Psoas muscle (tissue), 8 donors: ENCODE measurements around the gene ATAD3A. TPM values are rescaled to one million over a fixed set of nuclear protein-coding genes. Genes with fewer than 3 reads are reported as not detected.

Source experiments
- ATAC-seq, 4 donors: fragments of 200-7000 bp; cut with Tn5 transposase; one replicate each; pipeline ENCODE4 v1.9.1; 2020; ENCODE audit warnings: moderate library complexity in 3 of 4, mild to moderate bottlenecking in 2 of 4
- DNase-seq, 2 donors: peaks; one replicate each; pipeline ENCODE4 v3.0.0-alpha.2; 2020
- H3K27ac ChIP-seq: fragments of 200-600 bp; one replicate; pipeline ENCODE4 v1.8.0; 2022
- H3K27me3 ChIP-seq, 3 donors: fragments of 200-600 bp in 1 of 3; one replicate each; pipeline versions ENCODE4 v1.6.1 to v1.8.0; 2013 to 2022; ENCODE audit warnings: low read length in 2 of 3, mild to moderate bottlenecking in 2 of 3, moderate library complexity in 1 of 3; ENCODE audit not compliant: insufficient read depth in 3 of 3
- H3K36me3 ChIP-seq, 2 donors: fragments of 200-600 bp in 1 of 2; one replicate each; pipeline versions ENCODE4 v1.6.1 to v1.8.0; 2013 to 2022; ENCODE audit warnings: low read depth in 1 of 2, mild to moderate bottlenecking in 1 of 2, moderate library complexity in 1 of 2; ENCODE audit not compliant: insufficient read depth in 1 of 2
- H3K4me1 ChIP-seq: fragments of 200-600 bp; one replicate; pipeline ENCODE4 v1.8.0; 2022
- H3K4me3 ChIP-seq: fragments of 200-600 bp; one replicate; pipeline ENCODE4 v1.8.0; 2022; ENCODE audit warnings: mild to moderate bottlenecking
- H3K9me3 ChIP-seq: fragments of 200-600 bp; one replicate; pipeline ENCODE4 v1.8.0; 2022
- WGBS, 3 donors: extraction: QIAGEN DNeasy Blood & Tissue Kit; methylation state at CpG; one replicate each; pipeline versions ENCODE4 v1.1.6 to v1.1.7; 2013; 5-methylcytosine and 5-hydroxymethylcytosine counted together
- intact Hi-C, 2 donors: fragments of 100-400 bp; cut with DNase I; formaldehyde crosslinking; loops; one replicate each; pipeline versions ENCODE4 v1.11.0 to v1.14.2; 2022
- polyA plus RNA-seq, 3 donors: library from polyadenylated mRNA; stranded (reverse); fragments of 200-250 nt; gene quantifications; one replicate each; pipeline ENCODE4 v1.2.3, GENCODE V29; 2013
- total RNA-seq, 4 donors: library from RNA; stranded (reverse); fragmentation: NEBNext Ultra II Directional in 2 of 4; extraction: Animal tissue kit (Norgen Biotek cat#: 25700) in 2 of 4; gene quantifications; one replicate each; pipeline versions ENCODE4 v1.2.1 to v1.2.4, GENCODE V29; 2021 to 2023
- TF ChIP-seq, protein P1 (sequence below): fragments of 200-600 bp; IDR thresholded peaks from one replicate; pipeline ENCODE4 v1.8.0; 2022; ENCODE audit warnings: antibody characterized with exemption
- donor health status: healthy with polysubstance abuse.
- donor health status: DM: no; HTN: no; CAD: no; lungs with moderate emphysema.
- donor health status: Bipolar disorder and iron deficiency.
- donor health status: healthy.
- donor health status: DM: yes; HTN: yes; CAD: no.
- donor health status: DM: no; HTN: no; CAD: no.
- donor health status: DM: no; HTN: no; CAD: no.
- donor health status: DM: yes; HTN: yes; CAD: no.

ATAD3A gene
- total and polyA plus RNA-seq, 7 donors, result 20.6 to 48.6 (median 33.5) TPM

DNA sequence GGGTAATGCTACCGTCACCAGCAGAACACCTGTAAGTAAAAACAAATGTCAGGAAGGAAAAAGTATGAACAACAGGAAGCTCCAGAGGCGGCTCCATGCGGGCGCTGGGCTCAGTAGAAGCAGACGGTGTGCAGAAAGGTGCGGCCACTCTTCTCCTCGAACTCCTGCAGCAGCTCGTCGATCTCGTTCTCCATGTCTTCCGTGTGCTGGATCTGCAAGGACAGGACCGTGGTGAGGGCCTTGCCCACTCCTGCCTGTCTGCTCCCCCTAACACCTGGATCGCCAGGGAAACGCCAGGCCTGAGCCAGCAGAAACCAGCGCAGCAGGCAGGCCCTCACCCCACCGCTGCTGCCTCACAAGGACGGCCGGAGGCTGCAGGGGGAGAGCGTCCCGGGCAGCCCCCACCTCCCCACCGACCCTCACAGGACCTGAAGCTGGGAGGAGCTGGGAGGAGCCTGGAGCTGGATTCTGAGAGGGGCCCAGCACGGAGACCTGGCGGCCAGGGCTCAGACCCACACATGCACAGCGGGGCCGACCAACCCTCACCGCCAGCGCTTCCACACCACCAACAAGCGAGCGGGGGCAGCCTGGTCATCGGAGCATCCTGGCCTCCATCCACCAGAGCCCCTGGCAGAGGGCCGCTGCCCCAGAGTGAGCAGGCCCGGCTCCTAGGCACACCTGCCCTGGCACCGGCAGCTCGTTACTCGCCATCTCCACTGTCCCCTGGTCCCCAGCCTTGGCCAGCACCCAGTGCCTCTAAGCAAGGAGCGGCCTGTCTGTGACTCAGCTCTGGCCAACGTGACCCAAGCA is 30.2 kb downstream of the ATAD3A start:
- DNase-seq, result peak in 1 of 2 donors; percentile 68
- no peak overlapping the region for H3K4me3 ChIP-seq

GRCh38 chr1:1542766-1543705 is 31.1 kb downstream of the ATAD3A start:
- 81 to 88% (median 83%) methylated on average over 44 to 45 of the region's 45 CpGs for WGBS, 3 donors
- Histone ChIP-seq H3K27me3 (no peaks in the 10 kb centered on the region), H3K27ac (peak overlapping the region; percentile 55), H3K36me3 (peaks cover 0 to 43% of the 10 kb centered on the region in 2 donors), H3K4me1 (peaks cover 11% of the 10 kb centered on the region), H3K4me3 (no peak overlapping the region), H3K9me3 (no peaks in the 10 kb centered on the region)
- DNase-seq (peak in 1 of 2 donors; percentile 70), ATAC-seq (peak; percentile 13 to 62 (median 42))
- intact Hi-C loops, result no loop called here
- TF ChIP-seq, protein P1, sequence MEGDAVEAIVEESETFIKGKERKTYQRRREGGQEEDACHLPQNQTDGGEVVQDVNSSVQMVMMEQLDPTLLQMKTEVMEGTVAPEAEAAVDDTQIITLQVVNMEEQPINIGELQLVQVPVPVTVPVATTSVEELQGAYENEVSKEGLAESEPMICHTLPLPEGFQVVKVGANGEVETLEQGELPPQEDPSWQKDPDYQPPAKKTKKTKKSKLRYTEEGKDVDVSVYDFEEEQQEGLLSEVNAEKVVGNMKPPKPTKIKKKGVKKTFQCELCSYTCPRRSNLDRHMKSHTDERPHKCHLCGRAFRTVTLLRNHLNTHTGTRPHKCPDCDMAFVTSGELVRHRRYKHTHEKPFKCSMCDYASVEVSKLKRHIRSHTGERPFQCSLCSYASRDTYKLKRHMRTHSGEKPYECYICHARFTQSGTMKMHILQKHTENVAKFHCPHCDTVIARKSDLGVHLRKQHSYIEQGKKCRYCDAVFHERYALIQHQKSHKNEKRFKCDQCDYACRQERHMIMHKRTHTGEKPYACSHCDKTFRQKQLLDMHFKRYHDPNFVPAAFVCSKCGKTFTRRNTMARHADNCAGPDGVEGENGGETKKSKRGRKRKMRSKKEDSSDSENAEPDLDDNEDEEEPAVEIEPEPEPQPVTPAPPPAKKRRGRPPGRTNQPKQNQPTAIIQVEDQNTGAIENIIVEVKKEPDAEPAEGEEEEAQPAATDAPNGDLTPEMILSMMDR, result no peak

More for the DNA sequence above, 30.2 kb downstream of the ATAD3A start:
- Histone ChIP-seq H3K4me1 (peaks cover 13% of the 10 kb centered on the region), H3K27me3 (no peaks in the 10 kb centered on the region), H3K36me3 (peaks cover 0 to 35% of the 10 kb centered on the region in 2 donors), H3K9me3 (no peaks in the 10 kb centered on the region), H3K27ac (peak overlapping the region; percentile 55)
- 81 to 86% (median 84%) methylated on average over 35 to 37 of the region's 37 CpGs for WGBS, 3 donors
- ATAC-seq, result peak in 2 of 4 donors; percentile 4 to 12
- intact Hi-C loops, result no loop called here
- TF ChIP-seq, protein P1, result no peak

- Histone ChIP-seq H3K27me3 (no peaks in the 10 kb centered on the region), H3K4me3 (no peak overlapping the region), H3K27ac (peak overlapping the region; percentile 55), H3K9me3 (no peaks in the 10 kb centered on the region), H3K36me3 (peaks cover 0 to 46% of the 10 kb centered on the region in 2 donors), H3K4me1 (peaks cover 11% of the 10 kb centered on the region)
- 39 to 62% (median 49%) methylated on average over 15 to 19 of the region's 19 CpGs for WGBS, 3 donors
- peak; percentile 80 to 92 for DNase-seq
- TF ChIP-seq, protein P1, result no peak
- intact Hi-C loops, result no loop called here
- peak; percentile 68 to 84 (median 78) for ATAC-seq
Measured at GRCh38 chr1:1543706-1544099, 31.7 kb downstream of the ATAD3A start.

DNA sequence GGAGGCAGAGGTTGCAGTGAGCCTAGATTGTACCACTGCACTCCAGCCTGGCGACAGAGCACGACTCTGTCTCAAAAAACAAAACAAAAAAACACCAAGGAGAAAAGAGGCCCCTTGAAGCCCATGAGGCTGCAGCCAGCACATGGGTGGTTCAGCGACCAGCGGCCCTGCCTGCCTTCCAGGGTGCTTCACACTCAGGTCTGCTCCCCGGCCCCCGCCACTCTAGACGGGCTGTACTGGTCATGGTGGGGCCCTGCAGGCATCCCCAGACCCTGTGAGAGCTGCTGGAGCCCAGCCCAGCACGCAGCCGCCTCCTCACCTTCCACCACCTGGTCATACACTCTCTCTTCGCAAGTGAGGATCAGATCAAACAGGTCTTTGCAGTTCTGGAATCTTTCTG is 32.6 kb downstream of the ATAD3A start:
- no peak overlapping the region for H3K27ac ChIP-seq
- intact Hi-C loops, result no loop called here
- H3K36me3 ChIP-seq, result peaks cover 0 to 47% of the 10 kb centered on the region in 2 donors
- no peak overlapping the region for H3K4me3 ChIP-seq
- H3K9me3 ChIP-seq, result no peaks in the 10 kb centered on the region
- no peak for DNase-seq
- H3K27me3 ChIP-seq, result no peaks in the 10 kb centered on the region
- peaks cover 11% of the 10 kb centered on the region for H3K4me1 ChIP-seq
- 85 to 94% (median 94%) methylated on average over 9 to 10 of the region's 10 CpGs for WGBS, 3 donors
- no peak for ATAC-seq
- TF ChIP-seq, protein P1, result no peak
